GM19324 (cell line): ENCODE measurements around the gene THPO.

ENCODE experiments used
- ATAC-seq: cut with Tn5 transposase; IDR thresholded peaks from one replicate; pipeline ENCODE4 v1.9.1; 2021; ENCODE audit warnings: mild to moderate bottlenecking, moderate library complexity; ENCODE audit not compliant: unreplicated experiment, low FRiP score

The THPO gene

DNA sequence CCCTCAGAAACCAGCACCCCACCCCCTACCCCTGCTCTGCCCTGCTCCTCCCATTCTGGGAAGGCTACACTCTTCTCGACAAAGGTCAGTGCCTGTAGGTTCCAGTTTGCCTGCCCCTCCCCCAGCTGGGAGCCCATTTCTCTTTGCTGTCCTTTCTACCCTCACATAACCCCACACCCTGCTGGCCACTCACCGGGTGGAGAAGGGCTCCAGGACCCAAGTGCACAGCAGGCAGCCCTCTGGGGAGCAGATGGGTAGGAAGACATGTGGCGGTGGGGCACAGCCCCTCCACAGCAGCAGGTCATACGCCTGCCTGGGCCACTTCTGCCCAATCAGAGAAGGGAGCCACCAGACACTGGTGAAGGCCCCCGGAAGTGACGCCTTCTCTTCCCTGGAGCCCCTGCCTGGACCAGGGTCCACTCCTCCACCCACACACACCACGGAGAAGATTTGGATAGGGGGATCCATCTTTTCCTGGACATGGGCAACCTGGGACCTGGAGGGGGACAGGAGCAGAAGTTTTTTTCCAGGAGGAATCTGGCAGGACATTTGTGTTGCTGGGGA is at the start of gene THPO:
THPO (minus strand) TSS at position 326 of the 564 bp plus-strand sequence. CDS start 1,948 bp downstream, outside the sequence.
- ATAC-seq: no peak

DNA sequence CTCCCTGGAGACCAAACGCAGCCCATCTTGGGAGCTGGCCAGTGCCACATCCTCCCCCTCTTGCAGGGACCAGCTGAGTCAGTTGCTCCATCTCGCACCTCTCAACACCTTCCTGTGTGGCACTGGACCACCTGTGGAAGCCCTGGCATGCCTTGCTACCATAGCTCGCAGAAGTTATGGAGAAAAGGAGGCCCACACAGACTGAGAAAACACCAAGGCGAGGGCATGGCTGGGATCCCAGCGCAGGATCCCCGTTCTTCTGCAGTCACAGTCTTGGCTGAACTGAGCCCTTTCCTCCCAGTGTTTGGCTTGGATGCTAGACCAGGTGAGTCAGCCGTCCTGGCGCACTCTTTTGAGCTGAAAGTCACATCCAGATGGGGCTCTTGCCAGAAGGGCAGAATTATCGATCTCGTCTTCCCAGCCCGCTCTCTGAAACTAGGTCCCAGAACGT is 48.7 kb upstream of the THPO start:
- no peak for ATAC-seq

DNA sequence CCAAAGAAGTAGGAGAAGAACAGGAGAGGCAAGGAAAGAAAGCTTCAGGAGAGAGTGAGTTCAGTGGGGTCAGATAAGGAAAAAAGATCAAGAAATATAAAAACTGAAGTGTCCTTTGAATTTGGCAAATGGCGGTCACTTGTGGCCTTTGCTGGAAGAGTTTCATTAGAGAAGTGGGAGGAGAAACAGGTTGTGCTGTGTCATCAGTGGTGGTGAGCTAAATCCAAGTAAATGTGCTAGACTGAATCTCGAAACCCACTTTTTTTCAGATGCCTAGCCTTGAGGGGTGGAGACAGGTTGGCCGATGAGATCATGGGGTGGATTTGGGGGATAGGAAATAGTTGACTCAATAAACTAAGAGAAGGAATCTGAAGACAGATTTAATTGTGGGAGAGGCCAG is 45.6 kb upstream of the THPO start:
- no peak for ATAC-seq

DNA sequence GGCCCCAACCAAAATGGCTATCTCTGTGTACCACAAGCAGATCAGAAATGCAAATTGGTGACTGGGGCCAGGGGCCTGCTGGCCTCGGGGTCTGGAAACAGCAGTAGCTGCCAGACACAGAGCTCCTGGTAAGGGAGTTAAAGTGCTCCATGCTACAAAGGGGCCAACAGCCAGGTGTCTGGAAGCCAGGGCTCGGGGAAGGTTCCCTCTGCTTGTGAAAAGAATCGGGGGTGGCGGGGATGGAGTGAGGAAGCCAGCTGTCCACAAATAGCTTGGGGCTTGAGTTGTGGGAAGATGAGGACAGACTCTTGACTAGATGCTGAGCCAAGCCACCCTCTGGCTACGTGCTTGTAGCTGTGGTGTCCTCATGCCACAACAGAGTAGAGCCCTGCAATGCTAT is 41.2 kb upstream of the THPO start:
- no peak for ATAC-seq

DNA sequence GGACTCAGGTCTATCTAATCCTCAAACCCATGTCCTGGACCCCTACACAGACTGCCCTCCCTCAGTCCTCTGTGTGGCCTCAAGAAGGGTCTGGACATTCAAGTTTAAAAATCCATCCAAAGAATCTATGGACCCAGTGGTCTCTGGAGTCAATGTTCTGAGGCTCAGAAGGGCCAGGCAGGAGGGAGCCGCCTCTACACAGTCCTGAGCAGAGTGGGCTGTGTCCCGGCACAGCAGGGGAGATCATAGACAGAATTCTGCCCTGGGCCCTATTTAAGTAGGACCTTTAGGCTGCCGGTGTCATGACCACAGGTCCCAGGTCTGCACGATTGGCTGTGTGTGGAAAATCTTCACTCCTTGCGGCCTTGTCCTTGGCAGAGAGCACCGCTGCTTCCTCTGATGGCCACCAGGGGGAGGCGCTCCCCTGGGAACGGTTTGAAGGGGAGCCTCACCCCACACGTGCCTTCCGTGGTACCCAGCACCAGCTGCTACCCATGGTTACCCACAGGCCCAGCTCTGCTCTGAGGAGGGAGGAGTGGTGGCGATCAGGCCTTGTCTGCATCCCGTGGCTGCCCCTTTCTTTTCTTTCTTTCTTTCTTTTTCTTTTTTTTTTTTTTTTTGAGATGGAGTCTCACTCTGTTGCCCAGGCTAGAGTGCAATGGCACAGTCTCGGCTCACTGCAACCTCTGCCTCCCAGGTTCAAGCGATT is 39.8 kb upstream of the THPO start:
- peak; percentile 80 for ATAC-seq

DNA sequence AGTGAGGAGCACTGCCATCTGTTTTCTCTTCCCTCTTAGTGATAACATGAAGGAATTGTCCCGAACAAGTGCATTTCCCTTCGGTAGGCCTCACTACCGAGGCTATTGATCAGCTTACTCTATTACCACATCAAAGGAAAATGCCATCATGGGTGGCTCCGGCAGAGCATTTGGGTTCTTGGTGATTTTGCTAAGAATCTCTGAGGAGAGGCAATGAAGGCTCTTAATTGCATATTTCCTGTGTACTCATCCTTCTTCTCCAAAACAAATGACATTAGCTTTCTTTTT is 37.1 kb upstream of the THPO start:
- no peak for ATAC-seq

DNA sequence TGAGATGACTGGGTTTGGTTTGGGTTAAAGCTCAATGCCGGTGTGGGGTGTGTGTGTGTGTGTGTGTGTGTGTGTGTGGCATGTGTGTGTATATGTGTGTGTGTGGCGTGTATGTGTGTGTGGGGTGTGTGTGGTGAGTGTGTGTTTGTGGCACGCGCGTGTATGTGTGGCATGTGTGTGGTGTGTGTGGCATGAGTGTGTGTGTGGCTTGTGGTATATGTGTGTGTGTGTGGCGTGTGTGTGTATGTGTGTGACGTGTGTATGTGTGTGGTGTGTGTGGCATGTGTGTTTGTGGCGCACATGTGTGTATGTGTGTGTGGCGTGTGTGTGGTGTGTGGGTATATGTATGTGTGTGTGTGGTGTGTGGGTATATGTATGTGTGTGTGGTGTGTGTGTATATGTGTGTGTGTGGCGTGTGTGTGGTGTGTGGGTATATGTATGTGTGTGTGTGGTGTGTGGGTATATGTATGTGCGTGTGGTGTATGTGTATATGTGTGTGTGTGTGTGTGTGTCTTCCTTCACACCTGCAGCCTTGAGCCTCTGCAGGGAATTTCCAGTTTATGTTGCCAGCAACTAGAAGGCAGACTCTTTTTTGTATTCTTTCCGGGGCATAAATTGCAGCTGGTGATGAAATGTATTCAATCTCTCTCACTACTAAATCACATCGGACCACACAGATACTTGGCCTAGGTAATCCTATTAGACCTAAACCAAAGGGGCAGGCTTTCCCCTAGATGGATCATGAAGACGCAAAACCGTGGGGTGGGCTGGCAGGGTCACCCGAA is 36.6 kb upstream of the THPO start:
- ATAC-seq: no peak

DNA sequence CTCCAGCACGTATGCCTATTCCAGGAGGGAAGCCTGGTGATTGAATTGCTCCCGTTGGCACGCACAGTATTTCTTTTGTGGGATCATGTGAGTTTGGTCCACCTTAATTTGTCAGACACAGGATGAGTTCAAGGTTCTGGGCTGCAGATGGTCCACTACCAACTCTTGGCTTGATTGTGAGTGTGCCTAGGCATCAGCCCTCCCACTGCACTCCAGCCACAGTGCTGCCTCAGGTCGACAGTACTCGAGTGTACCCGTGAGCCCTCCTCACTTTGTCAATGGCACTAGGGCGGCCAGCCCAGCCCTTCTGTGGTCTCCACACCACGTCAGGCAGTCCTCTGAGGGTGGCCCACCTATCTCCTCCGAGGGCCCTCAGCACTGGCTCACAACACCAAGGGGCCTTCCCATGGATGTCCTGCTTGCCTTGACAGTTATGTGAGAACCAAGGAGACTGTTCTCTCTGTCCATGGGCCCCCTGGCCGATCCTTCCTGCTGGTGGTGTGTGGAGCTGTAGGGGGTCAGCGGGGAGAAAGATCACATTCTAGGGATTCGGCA is 32.0 kb upstream of the THPO start:
- no peak for ATAC-seq

DNA sequence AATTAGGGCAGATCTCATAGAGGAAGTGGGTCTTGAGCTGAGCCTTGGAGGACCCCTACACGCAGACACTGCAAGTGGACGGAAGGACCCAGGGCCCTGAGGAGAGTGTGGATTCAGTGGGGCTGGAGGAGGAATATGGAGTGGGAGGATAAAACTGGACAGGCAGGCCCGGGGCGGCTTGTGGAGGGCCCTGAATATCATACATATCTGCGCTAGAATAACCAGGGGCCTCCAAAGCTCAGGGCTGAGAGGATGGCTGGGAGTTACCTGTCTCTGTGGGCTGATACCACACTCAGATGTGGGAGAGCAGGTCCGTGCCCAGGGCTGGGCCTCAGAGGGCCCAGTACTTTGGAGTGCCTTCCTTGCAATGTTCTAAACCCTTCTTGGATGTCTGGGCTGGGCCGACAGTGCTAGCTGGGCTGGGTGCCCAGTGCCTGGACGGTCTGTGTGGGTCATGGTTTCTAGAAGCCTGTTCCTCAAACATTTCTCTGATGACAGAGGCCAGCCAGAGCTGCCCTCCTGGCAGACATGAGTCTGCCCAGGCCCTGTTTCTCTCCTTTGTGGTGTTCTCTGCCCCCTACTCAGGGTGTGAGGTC is 31.4 kb upstream of the THPO start:
- ATAC-seq: no peak

DNA sequence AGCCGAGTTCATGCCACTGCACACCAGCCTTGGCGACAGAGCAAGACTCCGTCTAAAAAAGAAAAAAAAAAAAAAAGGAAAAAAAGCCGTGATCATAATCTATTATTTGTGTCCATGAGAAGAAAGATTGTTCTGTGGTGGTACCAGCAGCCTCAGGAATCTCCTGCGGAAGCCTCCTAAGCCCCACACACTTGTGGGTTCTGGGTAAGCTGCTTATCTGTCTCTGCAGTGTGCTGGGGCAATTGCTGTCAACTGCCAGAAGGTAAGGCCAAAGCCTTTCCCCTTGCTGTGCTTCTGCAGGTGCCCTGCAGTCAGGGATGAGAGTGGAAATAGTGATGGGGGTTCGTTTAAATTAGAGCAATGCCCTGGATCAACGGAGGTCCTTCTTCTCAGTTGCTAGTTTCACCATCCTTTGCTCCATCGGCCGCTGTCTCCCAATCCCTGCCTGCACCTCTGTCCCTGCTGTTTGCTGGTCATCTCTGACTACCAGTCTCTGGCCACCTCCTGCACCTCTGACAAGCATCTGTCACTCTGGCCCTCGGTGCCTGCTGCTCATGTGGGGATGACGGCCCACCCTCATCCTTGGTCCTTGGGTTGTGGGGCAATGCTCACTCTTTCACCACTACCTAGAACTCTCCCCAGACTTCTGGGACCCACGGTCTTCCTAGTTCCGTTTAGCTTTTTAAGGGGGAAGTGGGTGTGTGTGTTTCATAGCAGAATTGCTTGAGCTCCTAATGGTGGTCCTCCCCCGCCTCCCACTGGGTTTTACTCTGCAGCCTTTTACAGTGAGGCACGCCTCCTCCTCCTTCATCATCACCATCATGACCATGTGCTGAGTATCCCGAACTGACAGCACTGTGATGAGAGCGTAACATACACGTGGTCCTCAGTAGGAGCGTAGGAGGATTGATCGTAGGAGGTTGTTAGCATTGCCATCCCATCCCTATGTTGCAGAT is 27.3 kb upstream of the THPO start:
- ATAC-seq: no peak

DNA sequence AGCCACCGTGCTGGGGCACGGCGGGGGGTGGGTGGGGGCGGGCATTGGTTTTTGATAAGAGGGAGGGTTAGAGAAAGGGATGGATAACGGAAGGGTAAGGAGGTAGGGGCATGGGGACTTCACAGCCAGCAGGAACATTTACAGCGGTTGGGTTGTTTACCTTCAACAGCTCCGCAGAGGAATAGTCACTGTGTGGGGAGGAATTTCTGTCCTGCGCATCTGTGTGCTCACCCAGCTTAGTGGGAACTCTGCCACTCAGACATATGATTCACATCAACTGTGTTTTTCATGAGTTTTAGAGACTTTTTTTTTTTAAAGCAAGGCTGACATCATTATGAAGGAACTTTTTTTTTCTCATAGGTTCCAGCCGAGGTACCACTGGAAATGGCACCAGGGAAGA is 21.4 kb upstream of the THPO start:
- no peak for ATAC-seq

DNA sequence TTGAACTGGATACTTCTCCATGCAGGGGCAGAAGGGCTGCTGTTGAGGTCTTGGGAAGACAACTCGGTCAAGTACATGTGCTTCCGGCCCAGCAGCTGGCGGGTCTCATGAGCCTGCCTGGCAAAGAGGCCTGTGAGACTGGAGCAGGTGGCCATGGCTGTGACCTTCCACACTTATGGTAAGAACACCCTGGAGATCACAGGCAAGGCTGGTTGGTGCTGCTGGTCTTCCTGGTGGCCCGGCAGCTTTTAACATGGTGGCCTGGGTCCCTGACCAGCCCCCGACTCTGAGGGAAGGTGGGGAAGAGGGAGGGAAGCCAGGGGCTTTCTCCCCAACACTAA is 17.3 kb upstream of the THPO start:
- ATAC-seq: no peak

DNA sequence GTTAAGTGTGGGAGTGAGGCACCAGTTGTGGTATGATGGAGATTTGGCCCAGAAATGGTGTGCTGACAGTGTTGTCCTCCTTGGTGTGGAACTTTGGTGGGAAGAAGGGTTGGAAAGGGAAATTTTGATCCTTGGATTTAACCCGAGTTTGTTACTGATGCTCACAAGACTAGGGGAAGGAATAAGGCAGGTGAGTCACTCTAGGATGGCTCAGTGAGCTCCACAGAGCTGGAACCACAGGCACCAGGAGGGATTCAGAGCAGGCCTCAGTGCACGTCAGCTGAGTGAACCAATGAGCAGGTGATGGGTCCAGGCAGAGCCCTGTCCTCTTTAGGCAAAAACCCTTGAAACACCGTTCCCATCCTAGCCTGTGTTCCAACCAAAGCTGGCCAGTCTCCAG is 13.3 kb upstream of the THPO start:
- no peak for ATAC-seq

DNA sequence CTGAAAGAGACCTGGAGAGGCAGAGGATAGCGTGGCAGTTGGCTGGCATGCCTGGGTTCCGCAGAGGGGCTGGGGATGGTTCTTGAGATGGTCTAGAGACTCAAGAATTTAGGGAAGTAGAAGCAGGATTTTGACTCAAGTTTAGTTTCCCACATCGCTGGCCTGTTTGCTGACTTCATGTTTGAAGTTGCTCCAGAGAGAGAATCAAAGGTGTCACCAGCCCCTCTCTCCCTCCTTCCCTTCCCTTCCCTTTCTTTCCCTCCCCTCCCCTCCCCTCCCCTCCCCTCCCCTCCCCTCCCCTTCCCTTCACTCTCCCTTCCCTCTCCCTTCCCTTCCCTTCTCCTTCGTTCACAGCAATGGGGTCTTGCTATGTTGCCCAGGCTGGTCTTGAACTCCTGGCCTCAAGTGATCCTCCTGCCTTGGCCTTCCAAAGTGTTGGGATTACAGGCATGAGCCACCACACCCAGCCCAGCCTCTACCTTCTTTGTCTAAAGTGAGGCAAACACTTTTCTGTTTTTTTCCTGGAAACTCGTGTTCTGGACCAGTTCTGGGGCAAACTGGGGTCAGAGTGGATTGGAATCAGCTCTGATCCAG is 12.0 kb upstream of the THPO start:
- no peak for ATAC-seq

DNA sequence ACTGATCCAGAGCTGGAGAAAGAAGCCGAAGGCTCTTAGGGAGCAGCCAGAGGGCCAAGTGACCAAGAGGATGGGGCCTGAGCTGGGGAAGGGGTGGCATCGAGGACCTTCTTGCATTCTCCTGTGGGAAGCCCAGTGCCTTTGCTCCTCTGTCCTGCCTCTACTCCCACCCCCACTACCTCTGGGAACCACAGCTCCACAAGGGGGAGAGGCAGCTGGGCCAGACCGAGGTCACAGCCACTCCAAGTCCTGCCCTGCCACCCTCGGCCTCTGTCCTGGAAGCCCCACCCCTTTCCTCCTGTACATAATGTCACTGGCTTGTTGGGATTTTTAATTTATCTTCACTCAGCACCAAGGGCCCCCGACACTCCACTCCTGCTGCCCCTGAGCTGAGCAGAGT is 11.4 kb upstream of the THPO start:
- no peak for ATAC-seq

DNA sequence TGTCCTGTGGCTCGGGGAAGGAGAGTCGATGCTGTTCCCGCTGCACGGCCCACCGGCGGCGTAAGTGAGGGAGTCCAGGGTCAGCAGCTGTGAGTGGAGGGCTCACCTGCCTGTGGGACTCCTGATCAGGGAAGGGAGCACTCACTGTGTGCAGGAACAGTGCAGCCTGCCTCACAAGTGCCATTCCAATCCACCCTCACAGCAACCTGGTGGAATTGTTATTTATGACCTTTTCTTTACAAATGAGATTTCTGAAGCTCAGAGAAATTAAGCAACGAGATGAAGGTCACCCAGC is 10.9 kb upstream of the THPO start:
- no peak for ATAC-seq

DNA sequence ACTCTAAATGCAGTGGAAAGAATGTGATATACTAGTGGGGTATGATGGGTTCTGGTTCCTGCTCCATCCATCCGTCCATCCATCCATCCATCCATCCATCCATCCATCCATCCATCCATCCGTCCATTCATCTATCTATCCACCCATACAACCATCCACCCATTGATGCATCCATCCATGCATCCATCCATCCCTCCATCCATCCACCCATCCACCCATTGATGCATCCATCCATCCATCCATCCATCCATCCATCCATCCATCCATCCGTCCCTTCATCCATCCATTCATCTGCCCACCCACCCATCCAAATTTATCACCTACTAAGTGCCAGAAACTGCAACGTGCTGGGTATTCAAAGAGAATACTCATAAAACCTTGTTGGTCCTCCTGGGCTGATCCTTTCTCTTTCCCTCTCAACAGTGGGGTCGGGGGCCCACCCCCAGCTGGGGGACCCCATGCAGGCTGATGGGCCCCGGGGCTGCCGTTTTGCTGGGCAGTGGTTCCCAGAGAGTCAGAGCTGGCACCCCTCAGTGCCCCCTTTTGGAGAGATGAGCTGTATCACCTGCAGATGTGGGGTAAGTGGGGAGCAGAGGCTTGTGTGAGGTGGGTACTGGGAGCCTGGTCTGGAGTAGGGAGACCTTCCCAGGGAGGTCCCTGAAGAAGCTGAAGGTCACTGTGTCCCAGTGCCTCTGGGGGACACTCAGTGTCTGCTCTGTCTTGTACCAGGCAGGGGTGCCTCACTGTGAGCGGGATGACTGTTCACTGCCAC is 10.3 kb upstream of the THPO start:
- ATAC-seq: no peak

DNA sequence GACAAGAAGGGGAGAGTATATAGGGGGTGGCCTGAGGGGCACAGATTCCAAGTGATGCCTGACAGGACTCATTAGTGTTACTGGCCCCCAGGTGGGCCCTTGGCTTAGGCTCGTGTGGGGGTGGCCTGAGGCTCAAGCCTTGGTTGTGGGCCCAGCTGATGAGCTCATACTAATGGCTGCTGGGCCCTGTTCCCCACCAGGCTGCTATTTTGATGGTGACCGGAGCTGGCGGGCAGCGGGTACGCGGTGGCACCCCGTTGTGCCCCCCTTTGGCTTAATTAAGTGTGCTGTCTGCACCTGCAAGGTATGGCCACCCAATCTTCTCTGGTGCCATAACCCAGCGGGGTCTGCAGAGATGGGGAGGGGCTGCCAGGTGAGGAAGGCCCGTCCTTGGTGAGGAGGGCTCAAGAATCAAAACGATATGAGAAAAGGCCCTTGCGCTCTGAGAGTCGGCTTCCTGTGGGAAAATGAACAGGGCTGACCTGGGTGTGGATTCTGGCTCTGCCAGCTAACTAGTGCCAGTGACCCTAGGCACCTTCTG is 9.2 kb upstream of the THPO start:
- ATAC-seq: no peak
